ENCODE results near the gene SIX2.

SIX2 gene

GRCh38 chr2:45030553-45030952, 21.3 kb upstream of the SIX2 start:
- no peak for TF ChIP-seq CTCF (IDR thresholded peaks at IDR 0.05)
- TF ChIP-seq ZFX (IDR thresholded peaks at IDR 0.05; ENCODE audit: borderline replicate concordance), result no peak

GRCh38 chr2:45029215-45029614, 20.0 kb upstream of the SIX2 start:
- H3K27ac ChIP-seq, result no peak overlapping the region
- TF ChIP-seq CTCF (IDR thresholded peaks at IDR 0.05), result no peak
- TF ChIP-seq ZFX (IDR thresholded peaks at IDR 0.05; ENCODE audit: borderline replicate concordance), result no peak

More at GRCh38 chr2:45030553-45030952, 21.3 kb upstream of the SIX2 start:
- no peak overlapping the region for H3K27ac ChIP-seq

- TF ChIP-seq ZFX (IDR thresholded peaks at IDR 0.05; ENCODE audit: borderline replicate concordance) (no peak), CTCF (IDR thresholded peaks at IDR 0.05) (no peak)
- H3K27ac ChIP-seq, result no peak overlapping the region
Observed at GRCh38 chr2:45028276-45028675, 19.0 kb upstream of the SIX2 start.

GRCh38 chr2:45026924-45027450, 17.7 kb upstream of the SIX2 start:
- H3K27ac ChIP-seq, result no peak overlapping the region
- no peak for TF ChIP-seq ZFX (IDR thresholded peaks at IDR 0.05; ENCODE audit: borderline replicate concordance)
- no peak for TF ChIP-seq CTCF (IDR thresholded peaks at IDR 0.05)

GRCh38 chr2:45024600-45025291, 15.5 kb upstream of the SIX2 start:
- H3K27ac ChIP-seq, result no peak overlapping the region
- TF ChIP-seq CTCF (IDR thresholded peaks at IDR 0.05) (no peak), ZFX (IDR thresholded peaks at IDR 0.05; ENCODE audit: borderline replicate concordance) (no peak)

- TF ChIP-seq CTCF (IDR thresholded peaks at IDR 0.05), result no peak
- TF ChIP-seq ZFX (IDR thresholded peaks at IDR 0.05; ENCODE audit: borderline replicate concordance), result no peak
Observed at GRCh38 chr2:45024097-45024496, 14.8 kb upstream of the SIX2 start.

GRCh38 chr2:45020439-45020838, 11.2 kb upstream of the SIX2 start:
- H3K27ac ChIP-seq, result no peak overlapping the region
- TF ChIP-seq ZFX (IDR thresholded peaks at IDR 0.05; ENCODE audit: borderline replicate concordance) (no peak), CTCF (IDR thresholded peaks at IDR 0.05) (no peak)

More at GRCh38 chr2:45024097-45024496, 14.8 kb upstream of the SIX2 start:
- H3K27ac ChIP-seq, result no peak overlapping the region

Data from 22Rv1 (cell line).